IgD-negative memory B cell (primary cell): ENCODE data around the gene SOX8. TPM values are rescaled to one million over a fixed set of nuclear protein-coding genes. Genes with fewer than 3 reads are reported as not detected.
A peak's percentile ranks its signal among the peaks of the same experiment; 100 is the strongest.

Experiments used
- H3K27ac Mint-ChIP-seq, 3 donors: one replicate each; pipeline ENCODE4 v1.8.0; 2020 to 2022; ENCODE audit warnings: mild to moderate bottlenecking in 3 of 3, mixed read lengths in 3 of 3, moderate library complexity in 1 of 3
- H3K27me3 Mint-ChIP-seq: one replicate; pipeline ENCODE4 v1.8.0; 2021; ENCODE audit warnings: mixed read lengths
- H3K36me3 Mint-ChIP-seq: one replicate; pipeline ENCODE4 v1.8.0; 2020; ENCODE audit warnings: mild to moderate bottlenecking, mixed read lengths
- H3K4me1 Mint-ChIP-seq, 3 donors: one replicate each; pipeline ENCODE4 v1.8.0; 2020 to 2022; ENCODE audit warnings: mixed read lengths in 3 of 3, mild to moderate bottlenecking in 1 of 3
- H3K4me3 Mint-ChIP-seq, 4 donors: one replicate each; pipeline ENCODE4 v1.8.0; 2020 to 2022; ENCODE audit warnings: mild to moderate bottlenecking in 4 of 4, mixed read lengths in 4 of 4, moderate library complexity in 3 of 4
- H3K9me3 Mint-ChIP-seq, 3 donors: one replicate each; pipeline ENCODE4 v1.8.0; 2020 to 2021; ENCODE audit warnings: mixed read lengths in 3 of 3, mild to moderate bottlenecking in 1 of 3
- polyA plus RNA-seq: library from polyadenylated mRNA; unstranded; fragments of 300-500 nt; fragmentation: Illumina TruSeq; gene quantifications from one replicate; pipeline ENCODE4 v1.2.3, GENCODE V29; 2021

The SOX8 gene
- polyA plus RNA-seq, 1 donor from 2014 or later, result 0.48 TPM

DNA sequence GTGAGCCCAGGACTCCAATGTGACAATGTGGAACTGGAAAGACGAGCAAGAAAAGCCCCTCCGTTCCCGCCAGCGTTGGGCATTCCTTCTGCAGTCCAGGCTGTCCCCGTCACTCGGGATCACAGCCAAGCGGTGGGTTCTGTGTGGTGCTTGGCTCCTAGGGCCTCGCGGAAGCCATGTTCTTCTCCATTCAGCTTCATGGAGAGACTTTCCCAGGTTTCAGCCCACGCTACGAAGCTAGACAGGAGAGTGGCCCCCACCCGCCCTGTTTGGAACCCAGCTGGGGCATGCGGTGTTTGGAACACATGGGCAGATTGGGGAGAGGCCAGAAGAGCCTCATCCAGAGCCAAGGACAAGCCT, 16.6 kb upstream of the SOX8 start:
- H3K27me3 Mint-ChIP-seq, result no peaks in the 10 kb centered on the region
- peaks cover 3 to 26% (median 14%) of the 10 kb centered on the region in 3 donors for H3K4me1 Mint-ChIP-seq
- H3K36me3 Mint-ChIP-seq, result peaks cover 16% of the 10 kb centered on the region
- H3K4me3 Mint-ChIP-seq, result peak overlapping the region in 1 of 4 donors; percentile 67
- peaks cover 0 to 4% (median 0%) of the 10 kb centered on the region in 3 donors for H3K9me3 Mint-ChIP-seq
- no peak overlapping the region for H3K27ac Mint-ChIP-seq

DNA sequence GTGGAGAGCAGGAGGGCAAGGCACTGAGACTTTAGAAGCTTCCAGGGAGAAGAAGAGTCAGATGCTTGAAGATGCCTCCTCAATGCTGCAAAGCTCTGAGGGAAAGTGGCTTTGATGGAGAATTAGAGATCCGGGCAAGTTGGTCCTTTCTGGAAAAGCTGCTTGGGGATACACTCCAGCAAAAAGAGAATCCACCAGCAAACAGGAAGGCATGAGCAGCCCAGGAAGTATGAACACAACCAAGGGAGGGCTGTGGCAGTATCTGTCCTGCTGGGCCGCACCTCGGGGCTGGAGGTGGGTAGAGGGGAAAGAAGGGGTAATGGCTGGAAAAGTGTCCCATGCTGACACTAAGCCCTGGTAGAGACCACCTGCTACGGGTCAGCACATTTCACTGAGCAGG, 16.1 kb upstream of the SOX8 start:
- H3K27me3 Mint-ChIP-seq, result no peaks in the 10 kb centered on the region
- peak overlapping the region in 1 of 4 donors; percentile 48 for H3K4me3 Mint-ChIP-seq
- peaks cover 0 to 4% (median 0%) of the 10 kb centered on the region in 3 donors for H3K9me3 Mint-ChIP-seq
- H3K4me1 Mint-ChIP-seq, result peaks cover 3 to 26% (median 14%) of the 10 kb centered on the region in 3 donors
- H3K36me3 Mint-ChIP-seq, result peaks cover 16% of the 10 kb centered on the region
- peak overlapping the region in 1 of 3 donors; percentile 5 for H3K27ac Mint-ChIP-seq

- H3K4me3 Mint-ChIP-seq, result peak overlapping the region in 1 of 4 donors; percentile 48
- H3K27me3 Mint-ChIP-seq, result no peaks in the 10 kb centered on the region
- peaks cover 0 to 4% (median 0%) of the 10 kb centered on the region in 3 donors for H3K9me3 Mint-ChIP-seq
- H3K27ac Mint-ChIP-seq, result peak overlapping the region in 1 of 3 donors; percentile 5
- peaks cover 3 to 26% (median 14%) of the 10 kb centered on the region in 3 donors for H3K4me1 Mint-ChIP-seq
- H3K36me3 Mint-ChIP-seq, result peaks cover 16% of the 10 kb centered on the region
These were observed 15.5 kb upstream of the SOX8 start for GRCh38 chr16:966035-966434.

- Mint-ChIP-seq H3K4me3 (peak overlapping the region in 2 of 4 donors; percentile 29 to 52), H3K27ac (no peak overlapping the region), H3K9me3 (peaks cover 0 to 4% (median under 1%) of the 10 kb centered on the region in 3 donors), H3K27me3 (peaks cover 2% of the 10 kb centered on the region), H3K36me3 (peaks cover 16% of the 10 kb centered on the region), H3K4me1 (peaks cover 5 to 26% (median 14%) of the 10 kb centered on the region in 3 donors)
These were observed 15.1 kb upstream of the SOX8 start for GRCh38 chr16:966505-966904.

- peaks cover 2% of the 10 kb centered on the region for H3K27me3 Mint-ChIP-seq
- peaks cover 6 to 26% (median 14%) of the 10 kb centered on the region in 3 donors for H3K4me1 Mint-ChIP-seq
- no peak overlapping the region for H3K4me3 Mint-ChIP-seq
These were observed 14.5 kb upstream of the SOX8 start for GRCh38 chr16:967077-967541.

DNA sequence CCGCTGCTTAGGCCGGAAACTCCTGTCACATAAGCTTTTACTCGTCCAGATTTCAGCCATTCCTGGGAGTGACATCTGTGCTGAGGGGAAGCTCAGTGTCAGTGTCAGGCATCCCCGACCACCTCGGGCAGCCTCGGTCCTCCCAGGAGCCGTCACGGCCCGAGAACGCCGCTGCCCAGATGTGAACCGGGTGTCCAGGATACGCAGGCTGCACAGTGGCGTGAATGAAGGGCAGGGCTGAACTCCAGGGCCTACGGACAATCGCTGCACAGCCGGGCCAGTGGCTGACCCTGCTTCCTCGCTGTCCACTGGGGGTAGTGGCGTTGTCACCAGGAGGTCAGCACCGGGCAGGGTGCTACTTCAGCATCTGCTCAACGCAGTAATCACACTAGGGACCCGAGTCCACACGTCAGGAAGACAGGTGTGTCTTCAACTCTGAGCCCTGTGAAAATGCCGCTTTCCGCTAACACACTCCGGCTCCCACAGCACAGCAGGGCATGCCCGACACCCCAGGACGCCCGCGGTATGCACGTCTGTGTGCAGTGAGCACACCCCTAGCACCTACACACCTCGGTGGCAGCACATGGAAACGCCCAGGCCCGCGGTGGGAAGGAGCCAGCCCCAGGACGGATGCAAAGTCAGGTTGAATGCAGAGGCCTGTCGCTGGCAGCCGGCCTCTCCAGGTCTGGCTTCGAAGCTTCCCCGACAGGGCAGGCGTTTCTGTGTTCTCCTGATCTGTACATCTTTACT, 13.8 kb upstream of the SOX8 start:
- H3K4me3 Mint-ChIP-seq, result peak overlapping the region in 1 of 4 donors; percentile 82
- peaks cover 2% of the 10 kb centered on the region for H3K27me3 Mint-ChIP-seq
- peaks cover 16% of the 10 kb centered on the region for H3K36me3 Mint-ChIP-seq
- no peak overlapping the region for H3K27ac Mint-ChIP-seq
- peaks cover 6 to 26% (median 14%) of the 10 kb centered on the region in 3 donors for H3K4me1 Mint-ChIP-seq
- H3K9me3 Mint-ChIP-seq, result peaks cover 0 to 4% (median 2%) of the 10 kb centered on the region in 3 donors

More at GRCh38 chr16:967077-967541, 14.5 kb upstream of the SOX8 start:
- H3K27ac Mint-ChIP-seq, result no peak overlapping the region
- H3K36me3 Mint-ChIP-seq, result peaks cover 16% of the 10 kb centered on the region
- peaks cover 0 to 4% (median 2%) of the 10 kb centered on the region in 3 donors for H3K9me3 Mint-ChIP-seq

GRCh38 chr16:968620-969019, 12.9 kb upstream of the SOX8 start:
- Mint-ChIP-seq H3K4me1 (peaks cover 8 to 22% (median 13%) of the 10 kb centered on the region in 3 donors), H3K27ac (peak overlapping the region in 1 of 3 donors; percentile 14), H3K4me3 (peak overlapping the region in 3 of 4 donors; percentile 41 to 82 (median 54)), H3K36me3 (peaks cover 16% of the 10 kb centered on the region), H3K9me3 (peaks cover 0 to 4% (median 2%) of the 10 kb centered on the region in 3 donors), H3K27me3 (peaks cover 3% of the 10 kb centered on the region)

GRCh38 chr16:969508-970385, 11.8 kb upstream of the SOX8 start:
- peaks cover 7 to 18% (median 8%) of the 10 kb centered on the region in 3 donors for H3K4me1 Mint-ChIP-seq
- H3K27ac Mint-ChIP-seq, result no peak overlapping the region

DNA sequence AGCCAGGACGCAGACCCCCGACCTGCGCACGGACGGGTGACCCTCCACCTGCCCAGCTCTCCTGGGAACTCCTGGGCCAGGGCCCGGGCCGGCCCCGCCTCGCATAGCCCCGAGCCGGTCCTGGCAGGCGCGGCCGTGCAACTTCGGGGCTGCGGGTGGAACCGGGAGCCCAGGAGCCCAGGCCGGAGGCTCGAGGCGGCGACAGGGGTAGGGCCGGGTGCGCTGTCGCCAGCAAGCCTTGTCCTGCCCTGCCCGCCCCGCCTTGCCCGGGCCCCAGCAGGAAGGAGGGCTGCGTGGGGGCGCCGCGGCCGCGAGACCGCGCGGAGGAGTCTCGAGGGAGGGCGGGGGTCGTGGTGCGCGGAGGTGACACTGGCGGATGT, 11.2 kb upstream of the SOX8 start:
- peak overlapping the region in 1 of 3 donors; percentile 63 for H3K27ac Mint-ChIP-seq
- peaks cover 3% of the 10 kb centered on the region for H3K27me3 Mint-ChIP-seq
- H3K36me3 Mint-ChIP-seq, result peaks cover 12% of the 10 kb centered on the region
- peaks cover 0 to 4% (median 2%) of the 10 kb centered on the region in 3 donors for H3K9me3 Mint-ChIP-seq
- peak overlapping the region; percentile 76 to 89 (median 86) for H3K4me3 Mint-ChIP-seq
- peaks cover 5 to 17% (median 8%) of the 10 kb centered on the region in 3 donors for H3K4me1 Mint-ChIP-seq

More at GRCh38 chr16:969508-970385, 11.8 kb upstream of the SOX8 start:
- Mint-ChIP-seq H3K27me3 (peaks cover 3% of the 10 kb centered on the region), H3K4me3 (peak overlapping the region; percentile 49 to 92 (median 82)), H3K9me3 (peaks cover 0 to 4% (median 2%) of the 10 kb centered on the region in 3 donors), H3K36me3 (peaks cover 13% of the 10 kb centered on the region)

DNA sequence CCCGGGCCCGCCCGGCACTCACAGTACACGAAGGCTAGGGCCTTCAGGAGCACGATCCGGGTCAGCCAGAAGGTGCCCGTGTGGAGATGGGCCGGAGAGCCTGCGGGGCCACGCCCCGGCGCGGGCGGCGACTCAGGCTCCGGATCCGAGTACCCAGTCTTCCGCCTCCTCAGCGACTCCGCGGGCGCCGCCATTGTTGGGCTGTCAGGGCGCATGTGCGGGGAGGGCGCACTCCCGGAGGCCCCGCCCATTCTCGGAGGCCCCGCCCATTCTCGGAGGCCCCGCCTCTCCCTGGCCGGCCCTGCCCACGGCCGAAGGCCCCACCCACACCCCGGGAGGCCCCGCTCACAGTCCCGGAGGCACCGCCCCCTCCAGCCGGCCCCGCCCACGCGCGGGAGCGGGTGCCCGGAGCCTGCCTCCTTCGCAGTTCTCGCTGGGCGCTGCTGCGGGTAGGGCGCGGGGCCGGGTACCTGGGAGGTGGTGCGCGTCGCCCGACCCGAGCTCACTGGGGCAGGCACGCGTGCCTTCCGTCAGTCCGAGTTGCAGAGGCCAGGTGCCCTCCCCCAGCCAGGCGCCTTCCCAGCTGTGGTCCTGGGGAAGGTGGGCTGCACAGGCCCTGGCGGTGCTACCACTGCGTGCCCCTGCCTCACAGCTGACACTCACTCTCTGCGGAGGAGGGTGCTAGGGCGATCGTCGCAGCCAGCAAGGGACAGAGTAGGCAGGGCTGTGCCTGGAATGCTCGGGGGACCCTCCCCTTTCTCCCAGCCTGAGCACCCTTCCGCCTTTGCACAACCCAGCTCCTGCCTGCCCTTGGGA, 10.6 kb upstream of the SOX8 start, which contains the start of gene LMF1:
Gene LMF1 (minus strand): TSS at position 219 of the 816 bp plus-strand sequence. CDS start 4 bp downstream, at position 215.
- Mint-ChIP-seq H3K36me3 (peaks cover 7% of the 10 kb centered on the region), H3K4me3 (peak within 1 kb of the TSS; percentile 83 to 92 (median 87)), H3K9me3 (peaks cover 0 to 2% (median 0%) of the 10 kb centered on the region in 3 donors), H3K27ac (peak within 1 kb of the TSS in 1 of 3 donors; percentile 78), H3K27me3 (peaks cover 3% of the 10 kb centered on the region), H3K4me1 (peaks cover 5 to 12% (median 5%) of the 10 kb centered on the region in 3 donors)

DNA sequence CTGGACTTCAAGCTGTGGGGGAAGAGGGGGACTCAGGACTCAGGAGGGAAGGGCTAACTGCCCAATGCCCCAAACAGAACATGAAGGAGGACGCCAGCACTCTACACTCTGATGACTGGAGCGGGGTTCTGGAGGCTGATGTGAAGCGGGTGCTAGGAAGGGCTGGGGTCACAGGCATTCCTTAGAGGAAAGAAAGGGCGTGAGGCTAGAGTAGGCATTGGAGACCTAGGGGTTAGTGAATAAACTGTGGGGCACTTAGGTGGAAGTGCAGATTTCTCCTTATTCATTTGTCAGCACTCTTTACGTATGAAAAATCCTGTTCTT, 10.0 kb upstream of the SOX8 start:
- H3K27me3 Mint-ChIP-seq, result peaks cover 3% of the 10 kb centered on the region
- peaks cover 4% of the 10 kb centered on the region for H3K36me3 Mint-ChIP-seq
- peak overlapping the region; percentile 30 to 83 (median 76) for H3K4me3 Mint-ChIP-seq
- peaks cover 5 to 12% (median 5%) of the 10 kb centered on the region in 3 donors for H3K4me1 Mint-ChIP-seq
- peaks cover 0 to 2% (median 0%) of the 10 kb centered on the region in 3 donors for H3K9me3 Mint-ChIP-seq
- H3K27ac Mint-ChIP-seq, result peak overlapping the region in 1 of 3 donors; percentile 78

DNA sequence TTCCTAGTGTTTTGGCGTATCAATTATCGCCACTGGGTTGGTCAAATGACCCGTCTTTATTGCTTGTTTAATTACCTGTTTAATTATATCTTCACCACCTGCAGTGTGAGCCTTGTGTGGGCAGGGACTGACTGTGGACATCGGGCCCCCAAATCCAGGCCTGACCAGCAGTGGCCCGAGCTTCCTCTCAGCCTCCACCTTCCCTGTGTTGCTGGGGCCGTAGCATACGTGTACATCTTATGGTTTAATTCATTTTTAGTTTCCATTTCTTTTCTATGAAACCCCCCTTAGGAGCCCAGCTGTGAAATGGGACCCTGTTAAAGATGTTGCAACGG, 9.6 kb upstream of the SOX8 start:
- no peak overlapping the region for H3K27ac Mint-ChIP-seq
- H3K36me3 Mint-ChIP-seq, result peaks cover 3% of the 10 kb centered on the region
- H3K4me3 Mint-ChIP-seq, result peak overlapping the region; percentile 46 to 83 (median 76)
- H3K9me3 Mint-ChIP-seq, result peaks cover 0 to 2% (median 0%) of the 10 kb centered on the region in 3 donors
- peaks cover 3% of the 10 kb centered on the region for H3K27me3 Mint-ChIP-seq
- peaks cover 5 to 12% (median 5%) of the 10 kb centered on the region in 3 donors for H3K4me1 Mint-ChIP-seq

DNA sequence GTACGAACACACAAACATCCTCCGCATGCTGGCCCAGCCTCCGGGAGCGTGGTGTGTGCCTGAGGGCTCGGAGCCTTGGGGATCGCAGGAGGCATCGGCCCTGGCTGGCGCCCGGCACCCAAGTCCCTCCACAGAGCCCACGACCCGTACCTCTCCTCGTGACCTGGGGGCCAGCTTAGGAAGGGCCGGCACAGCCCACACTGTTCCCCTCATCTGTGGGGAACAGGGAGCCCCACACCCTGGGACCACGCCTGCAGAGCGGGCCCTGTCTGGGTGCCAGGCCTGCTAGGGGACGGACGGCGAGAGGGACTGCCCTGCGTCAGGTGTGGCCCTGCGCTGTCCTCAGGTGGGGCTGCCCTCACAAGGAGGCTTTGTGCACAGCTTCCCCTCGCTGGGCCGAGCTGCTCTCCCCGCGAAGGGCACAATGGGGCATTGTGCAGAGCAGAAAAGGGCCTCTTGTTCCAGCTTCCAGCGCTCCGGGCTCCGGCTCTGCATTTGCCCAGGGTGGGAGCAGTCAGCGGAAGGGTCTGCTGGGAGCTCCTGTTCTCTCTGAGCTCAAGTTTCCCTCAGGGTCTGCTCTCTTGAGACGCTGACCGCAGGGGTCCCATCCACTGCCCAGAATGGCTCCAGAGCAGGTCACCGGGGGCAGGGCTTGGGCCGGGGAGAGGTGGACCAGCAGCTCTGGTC, 9.1 kb upstream of the SOX8 start:
- Mint-ChIP-seq H3K27ac (no peak overlapping the region), H3K4me1 (peaks cover 5 to 12% (median 5%) of the 10 kb centered on the region in 3 donors), H3K9me3 (peaks cover 0 to 2% (median 0%) of the 10 kb centered on the region in 3 donors), H3K27me3 (peaks cover 3% of the 10 kb centered on the region), H3K36me3 (peaks cover 3% of the 10 kb centered on the region), H3K4me3 (no peak overlapping the region)
